ENCODE data around the gene ADGRB3. TPM values are rescaled to one million over a fixed set of nuclear protein-coding genes. Genes with fewer than 3 reads are reported as not detected.

ADGRB3 gene
- total and polyA plus RNA-seq, 10 of the 15 experiments (the other 5 are each of a cell fraction or from before 2014, with no cell fraction given), result 0.03 to 0.06 TPM; not detected in 8

DNA sequence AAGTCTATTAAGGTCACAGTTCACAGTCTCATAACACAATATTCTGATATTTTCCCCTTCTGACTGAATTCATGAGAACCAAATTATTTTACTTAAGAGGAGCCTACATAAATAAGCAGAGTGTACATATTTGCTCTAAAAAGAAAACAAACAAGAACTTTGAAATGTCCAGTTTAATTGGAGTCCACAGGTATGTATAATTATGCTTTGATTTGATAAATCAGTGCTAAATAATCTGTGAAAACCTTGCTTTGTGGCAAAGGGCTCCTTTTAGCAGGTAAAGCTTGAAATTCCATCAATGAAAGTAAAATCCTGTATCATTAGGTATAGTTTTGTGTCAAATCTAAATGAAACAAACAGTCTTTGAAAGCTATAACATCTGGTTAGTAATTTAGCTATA, 69.4 kb downstream of the ADGRB3 start (continued):
- TF ChIP-seq ZNF207 (IDR thresholded peaks at IDR 0.05; ENCODE audit: borderline replicate concordance), result no peak
- no peak for TF ChIP-seq RAD21 (IDR thresholded peaks at IDR 0.05; ENCODE audit: insufficient read depth, low read depth, low read length)
- TF ChIP-seq GABPA (IDR thresholded peaks at IDR 0.05; ENCODE audit: low read depth), result no peak
- TF ChIP-seq NR2F1 (conservative IDR thresholded peaks at IDR 0.05), result no peak
- TF ChIP-seq CBX5 (IDR thresholded peaks at IDR 0.05; ENCODE audit: low read depth), result no peak
- no peak for TF ChIP-seq CREB1 (IDR thresholded peaks at IDR 0.05; ENCODE audit: low read depth)
- TF ChIP-seq SMAD5 (IDR thresholded peaks at IDR 0.05; ENCODE audit: low read depth), result no peak
- TF ChIP-seq NFIC (IDR thresholded peaks at IDR 0.05; ENCODE audit: low read depth, low read length), result no peak
- TF ChIP-seq CHD1 (IDR thresholded peaks at IDR 0.05; ENCODE audit: low read depth, low read length), result no peak
- no peak for TF ChIP-seq E2F4 (IDR thresholded peaks at IDR 0.05; ENCODE audit: low read depth, low read length)
- TF ChIP-seq, protein P1, sequence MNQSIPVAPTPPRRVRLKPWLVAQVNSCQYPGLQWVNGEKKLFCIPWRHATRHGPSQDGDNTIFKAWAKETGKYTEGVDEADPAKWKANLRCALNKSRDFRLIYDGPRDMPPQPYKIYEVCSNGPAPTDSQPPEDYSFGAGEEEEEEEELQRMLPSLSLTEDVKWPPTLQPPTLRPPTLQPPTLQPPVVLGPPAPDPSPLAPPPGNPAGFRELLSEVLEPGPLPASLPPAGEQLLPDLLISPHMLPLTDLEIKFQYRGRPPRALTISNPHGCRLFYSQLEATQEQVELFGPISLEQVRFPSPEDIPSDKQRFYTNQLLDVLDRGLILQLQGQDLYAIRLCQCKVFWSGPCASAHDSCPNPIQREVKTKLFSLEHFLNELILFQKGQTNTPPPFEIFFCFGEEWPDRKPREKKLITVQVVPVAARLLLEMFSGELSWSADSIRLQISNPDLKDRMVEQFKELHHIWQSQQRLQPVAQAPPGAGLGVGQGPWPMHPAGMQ (IDR thresholded peaks at IDR 0.05; ENCODE audit: borderline replicate concordance), result no peak
- TF ChIP-seq, protein P2, sequence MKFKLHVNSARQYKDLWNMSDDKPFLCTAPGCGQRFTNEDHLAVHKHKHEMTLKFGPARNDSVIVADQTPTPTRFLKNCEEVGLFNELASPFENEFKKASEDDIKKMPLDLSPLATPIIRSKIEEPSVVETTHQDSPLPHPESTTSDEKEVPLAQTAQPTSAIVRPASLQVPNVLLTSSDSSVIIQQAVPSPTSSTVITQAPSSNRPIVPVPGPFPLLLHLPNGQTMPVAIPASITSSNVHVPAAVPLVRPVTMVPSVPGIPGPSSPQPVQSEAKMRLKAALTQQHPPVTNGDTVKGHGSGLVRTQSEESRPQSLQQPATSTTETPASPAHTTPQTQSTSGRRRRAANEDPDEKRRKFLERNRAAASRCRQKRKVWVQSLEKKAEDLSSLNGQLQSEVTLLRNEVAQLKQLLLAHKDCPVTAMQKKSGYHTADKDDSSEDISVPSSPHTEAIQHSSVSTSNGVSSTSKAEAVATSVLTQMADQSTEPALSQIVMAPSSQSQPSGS (IDR thresholded peaks at IDR 0.05; ENCODE audit: low read length), result no peak
- TF ChIP-seq, protein P3, sequence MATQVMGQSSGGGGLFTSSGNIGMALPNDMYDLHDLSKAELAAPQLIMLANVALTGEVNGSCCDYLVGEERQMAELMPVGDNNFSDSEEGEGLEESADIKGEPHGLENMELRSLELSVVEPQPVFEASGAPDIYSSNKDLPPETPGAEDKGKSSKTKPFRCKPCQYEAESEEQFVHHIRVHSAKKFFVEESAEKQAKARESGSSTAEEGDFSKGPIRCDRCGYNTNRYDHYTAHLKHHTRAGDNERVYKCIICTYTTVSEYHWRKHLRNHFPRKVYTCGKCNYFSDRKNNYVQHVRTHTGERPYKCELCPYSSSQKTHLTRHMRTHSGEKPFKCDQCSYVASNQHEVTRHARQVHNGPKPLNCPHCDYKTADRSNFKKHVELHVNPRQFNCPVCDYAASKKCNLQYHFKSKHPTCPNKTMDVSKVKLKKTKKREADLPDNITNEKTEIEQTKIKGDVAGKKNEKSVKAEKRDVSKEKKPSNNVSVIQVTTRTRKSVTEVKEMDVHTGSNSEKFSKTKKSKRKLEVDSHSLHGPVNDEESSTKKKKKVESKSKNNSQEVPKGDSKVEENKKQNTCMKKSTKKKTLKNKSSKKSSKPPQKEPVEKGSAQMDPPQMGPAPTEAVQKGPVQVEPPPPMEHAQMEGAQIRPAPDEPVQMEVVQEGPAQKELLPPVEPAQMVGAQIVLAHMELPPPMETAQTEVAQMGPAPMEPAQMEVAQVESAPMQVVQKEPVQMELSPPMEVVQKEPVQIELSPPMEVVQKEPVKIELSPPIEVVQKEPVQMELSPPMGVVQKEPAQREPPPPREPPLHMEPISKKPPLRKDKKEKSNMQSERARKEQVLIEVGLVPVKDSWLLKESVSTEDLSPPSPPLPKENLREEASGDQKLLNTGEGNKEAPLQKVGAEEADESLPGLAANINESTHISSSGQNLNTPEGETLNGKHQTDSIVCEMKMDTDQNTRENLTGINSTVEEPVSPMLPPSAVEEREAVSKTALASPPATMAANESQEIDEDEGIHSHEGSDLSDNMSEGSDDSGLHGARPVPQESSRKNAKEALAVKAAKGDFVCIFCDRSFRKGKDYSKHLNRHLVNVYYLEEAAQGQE (IDR thresholded peaks at IDR 0.05; ENCODE audit: low read depth, low read length), result no peak
- TF ChIP-seq EED (IDR thresholded peaks at IDR 0.05; ENCODE audit: low read depth), result no peak
- no peak for TF ChIP-seq JUND (IDR thresholded peaks at IDR 0.05; ENCODE audit: low read depth, low read length)
- no peak for TF ChIP-seq SP1 (IDR thresholded peaks at IDR 0.05; ENCODE audit: low read depth, low read length)
